K562 (cell line): Measurements from ENCODE around the gene POLR2H. TPM values are rescaled to one million over a fixed set of nuclear protein-coding genes. Genes with fewer than 3 reads are reported as not detected.
A peak's percentile ranks its signal among the peaks of the same experiment; 100 is the strongest.

Experiments
- ATF6 ChIP-seq: sonication (generic); formaldehyde crosslinking; IDR thresholded peaks from 2 replicates; pipeline ENCODE4 v1.4.0; 2020; ENCODE audit warnings: mild to moderate bottlenecking, missing genetic modification reagents
- CBX8 ChIP-seq: fragments of 200-600 bp; sonication (generic); IDR thresholded peaks from 2 replicates; pipeline ENCODE4 v1.6.1; 2012; ENCODE audit warnings: borderline replicate concordance, mixed run types, low read depth, mild to moderate bottlenecking, moderate library complexity, mixed read lengths, low read length, control low read depth, inconsistent platforms; ENCODE audit not compliant: poor library complexity, severe bottlenecking; ENCODE audit errors: extremely low read depth
- CHD1 ChIP-seq: fragments of 200-600 bp; sonication (generic); IDR thresholded peaks from one replicate; pipeline ENCODE4 v1.6.1; 2012; ENCODE audit warnings: mild to moderate bottlenecking, moderate library complexity, low read length, inconsistent platforms
- E4F1 ChIP-seq: fragments of 250-450 bp; sonication (Bioruptor Pico); IDR thresholded peaks from 2 replicates; pipeline ENCODE4 v1.5.0; 2021; ENCODE audit warnings: mild to moderate bottlenecking, borderline replicate concordance
- FOSL1 ChIP-seq: fragments of 200-800 bp; sonication (Bioruptor generic); conservative IDR thresholded peaks from 2 replicates; pipeline ENCODE4 v1.6.1; 2016; ENCODE audit warnings: missing genetic modification characterization, missing compliant biosample characterization
- KAT8 ChIP-seq: fragments of 450-650 bp; IDR thresholded peaks from 2 replicates; pipeline ENCODE4 v1.6.1; 2016; ENCODE audit warnings: low read depth, mild to moderate bottlenecking
- MAZ ChIP-seq, 2 experiments: fragments of 450-650 bp in 1 of 2; sonication (generic) in 1 of 2; formaldehyde crosslinking; IDR thresholded peaks in 1 of 2; conservative IDR thresholded peaks in 1 of 2; 2 replicates each; pipeline versions ENCODE4 v1.4.0 to v1.5.0; 2020; ENCODE audit warnings: mild to moderate bottlenecking in 1 of 2, missing genetic modification reagents in 1 of 2
- SMARCA4 ChIP-seq: fragments of 450-650 bp; IDR thresholded peaks from 2 replicates; pipeline ENCODE4 v1.6.1; 2016
- ZBTB17 ChIP-seq: fragments of 450-650 bp; formaldehyde crosslinking; IDR thresholded peaks from 2 replicates; pipeline ENCODE4 v1.4.0; 2020; ENCODE audit warnings: mild to moderate bottlenecking
- ZNF395 ChIP-seq: fragments of 200-800 bp; sonication (Bioruptor generic); IDR thresholded peaks from 2 replicates; pipeline ENCODE4 v1.6.1; 2017; ENCODE audit warnings: missing genetic modification characterization, missing compliant biosample characterization
- polyA plus RNA-seq, 8 experiments: library from polyadenylated mRNA; depleted of rRNA in 4 of 8; stranded (reverse) in 5 of 8; unstranded in 3 of 8; fragments of >200 nt; fragmentation: Nextera tagmentation in 2 of 8; fragmentation: Illumina TruSeq in 1 of 8; extraction: Ambion mirVana in 2 of 8; extraction: Trizol in 1 of 8; gene quantifications; 2 replicates each; pipeline versions ENCODE4 v1.2.1 to v1.2.3, GENCODE V29; 2011 to 2014; ENCODE audit warnings: inconsistent platforms in 1 of 8, missing spikeins in 1 of 8
- total RNA-seq, 7 experiments: library from RNA; depleted of rRNA in 6 of 7; stranded (reverse); fragments of >200 nt in 6 of 7; fragmentation: Illumina TruSeq in 2 of 7; extraction: Trizol in 2 of 7; gene quantifications; 2 replicates each; pipeline versions ENCODE4 v1.2.1 to v1.2.3, GENCODE V29; 2011 to 2021; ENCODE audit warnings: low replicate concordance in 1 of 7

POLR2H gene
- total and polyA plus RNA-seq, 9 of the 15 experiments (the other 6 are each of a cell fraction or from before 2014, with no cell fraction given) = 128 to 512 (median 220) TPM

- TF ChIP-seq E4F1 (CRISPR knock-in tag) (0 out of 2 replicates have a peak, but pooled peaks have one; percentile 59), MAZ (CRISPR knock-in tag; conservative IDR thresholded peaks at IDR 0.05 in 1 of 2, IDR thresholded peaks at IDR 0.05 in 1 of 2) (no peak; a peak in 1 of 4 replicates), CBX8 (no peak), SMARCA4 (0 out of 2 replicates have a peak, but pooled peaks have one; percentile 7), CHD1 (peak; percentile 52), KAT8 (no peak), ATF6 (CRISPR knock-in tag) (0 out of 2 replicates have a peak, but pooled peaks have one; percentile 48), ZBTB17 (CRISPR knock-in tag) (peak; percentile 89), ZNF395 (CRISPR knock-in tag) (0 out of 2 replicates have a peak, but pooled peaks have one; percentile 27), FOSL1 (tag) (0 out of 2 replicates have a peak, but pooled peaks have one; percentile 46)
These were observed 13.5 kb upstream of the POLR2H start (continued) for GRCh38 chr3:184348057-184348382.
